CD8-positive, alpha-beta memory T cell (primary cell): ENCODE results near the gene PRDX5. TPM values are rescaled to one million over a fixed set of nuclear protein-coding genes. Genes with fewer than 3 reads are reported as not detected.

Experiments
- CTCF ChIA-PET: fragments of 350-600 bp; sonication (Branson Sonifier 250); formaldehyde crosslinking; loops from one replicate; lab custom pipeline; 2021; ENCODE audit warnings: antibody characterized with exemption; lab: Charles Lee
- POLR2A ChIA-PET: fragments of 350-600 bp; sonication (Branson Sonifier 250); formaldehyde crosslinking; loops from one replicate; lab custom pipeline; 2021; ENCODE audit warnings: antibody characterized with exemption; lab: Charles Lee
- DNase-seq, 5 donors: peaks; one replicate each; pipeline versions ENCODE4 v3.0.0 to v3.0.0-alpha.2; 2020 to 2022; ENCODE audit warnings: mixed read lengths in 1 of 5
- H3K27ac ChIP-seq: one replicate; pipeline ENCODE4 v1.7.0; 2013; ENCODE audit warnings: low read depth, mild to moderate bottlenecking, low read length, moderate library complexity
- H3K27me3 ChIP-seq: 2 replicates; pipeline ENCODE4 v1.7.0; 2013; ENCODE audit warnings: low read length, mild to moderate bottlenecking; ENCODE audit not compliant: insufficient read depth, poor library complexity, severe bottlenecking
- H3K36me3 ChIP-seq: 2 replicates; pipeline ENCODE4 v1.7.0; 2013; ENCODE audit warnings: mild to moderate bottlenecking, low read length, moderate library complexity; ENCODE audit not compliant: insufficient read depth
- H3K4me1 ChIP-seq: 2 replicates; pipeline ENCODE4 v1.7.0; 2013; ENCODE audit warnings: mild to moderate bottlenecking, low read length, moderate library complexity; ENCODE audit not compliant: insufficient read depth
- H3K4me3 ChIP-seq: 2 replicates; pipeline ENCODE4 v1.7.0; 2013; ENCODE audit warnings: mild to moderate bottlenecking, low read length
- H3K9me3 ChIP-seq: 2 replicates; pipeline ENCODE4 v1.7.0; 2013; ENCODE audit warnings: mild to moderate bottlenecking, low read length
- H3K27ac Mint-ChIP-seq, 8 donors: one replicate each; pipeline ENCODE4 v1.8.0; 2020 to 2021; ENCODE audit warnings: mixed read lengths in 8 of 8, mild to moderate bottlenecking in 6 of 8, inconsistent platforms in 3 of 8, moderate library complexity in 3 of 8
- H3K27me3 Mint-ChIP-seq, 2 donors: one replicate each; pipeline ENCODE4 v1.8.0; 2020 to 2021; ENCODE audit warnings: mixed read lengths in 2 of 2, mild to moderate bottlenecking in 1 of 2, moderate library complexity in 1 of 2
- H3K36me3 Mint-ChIP-seq, 3 donors: one replicate each; pipeline ENCODE4 v1.8.0; 2020 to 2021; ENCODE audit warnings: mixed read lengths in 3 of 3, inconsistent platforms in 1 of 3, mild to moderate bottlenecking in 1 of 3
- H3K4me1 Mint-ChIP-seq, 3 donors: one replicate each; pipeline ENCODE4 v1.8.0; 2020 to 2021; ENCODE audit warnings: mixed read lengths in 3 of 3, inconsistent platforms in 1 of 3, mild to moderate bottlenecking in 1 of 3
- H3K4me3 Mint-ChIP-seq, 7 donors: one replicate each; pipeline ENCODE4 v1.8.0; 2020 to 2021; ENCODE audit warnings: mixed read lengths in 7 of 7, mild to moderate bottlenecking in 6 of 7, moderate library complexity in 4 of 7, inconsistent platforms in 2 of 7
- H3K9me3 Mint-ChIP-seq, 5 donors: one replicate each; pipeline ENCODE4 v1.8.0; 2020 to 2022; ENCODE audit warnings: mixed read lengths in 5 of 5, mild to moderate bottlenecking in 3 of 5, moderate library complexity in 2 of 5, inconsistent platforms in 1 of 5
- polyA plus RNA-seq: library from polyadenylated mRNA; unstranded; fragments of 300-500 nt; fragmentation: Illumina TruSeq; gene quantifications from one replicate; pipeline ENCODE4 v1.2.3, GENCODE V29; 2021
- total RNA-seq, 2 experiments: library from RNA; stranded (reverse); gene quantifications; one replicate each; pipeline ENCODE4 v1.2.3, GENCODE V29; 2021

PRDX5 gene
- 100 to 1,000 TPM; 114 to 126 TPM for total RNA-seq
- polyA plus RNA-seq, result 170 TPM

- DNase-seq, result peak; percentile 92 to 98 (median 97)
- H3K9me3 Mint-ChIP-seq, result no peaks in the 10 kb centered on the region
- peaks cover 28 to 43% (median 30%) of the 10 kb centered on the region in 3 donors for H3K4me1 Mint-ChIP-seq
- H3K4me3 Mint-ChIP-seq, result peak within 1 kb of the TSS; percentile 89 to 97 (median 94)
- Histone ChIP-seq H3K36me3 (no peaks in the 10 kb centered on the region), H3K4me3 (peak within 1 kb of the TSS; percentile 93), H3K27me3 (no peaks in the 10 kb centered on the region), H3K27ac (peak within 1 kb of the TSS; percentile 97), H3K9me3 (no peaks in the 10 kb centered on the region), H3K4me1 (peaks cover 14% of the 10 kb centered on the region)
- H3K27me3 Mint-ChIP-seq, result peaks cover 0 to 7% of the 10 kb centered on the region in 2 donors
- H3K36me3 Mint-ChIP-seq, result peaks cover 4 to 62% (median 5%) of the 10 kb centered on the region in 3 donors
- CTCF ChIA-PET, result interaction anchor here (0.7 to 3.6 kb wide), 27 partner anchors 9 to 370 kb away, joined by 3 to 61 read pairs (median 5); partner anchors contain the start of genes BAD, CCDC88B, ESRRA and FERMT3
- POLR2A ChIA-PET, result interaction anchor here (0.5 to 3.4 kb wide), 29 partner anchors 9 to 1591 kb away, joined by 3 to 42 read pairs (median 4); partner anchors contain the start of genes BAD, CCDC88B, ESRRA and FERMT3
- H3K27ac Mint-ChIP-seq, result peak within 1 kb of the TSS; percentile 98 to 100 (median 99)
Observed at GRCh38 chr11:64317961-64318765, at the start of gene PRDX5. Gene PRDX5, plus strand, starts transcription at chr11:64318121. Its CDS starts 95 bp downstream, at chr11:64318216.

GRCh38 chr11:64268893-64269539, 48.9 kb upstream of the PRDX5 start:
- H3K4me3 ChIP-seq, result peak overlapping the region; percentile 96
- Mint-ChIP-seq H3K36me3 (peaks cover 0 to 17% (median 0%) of the 10 kb centered on the region in 3 donors), H3K4me3 (peak overlapping the region; percentile 93 to 99 (median 98)), H3K4me1 (peaks cover 19 to 28% (median 20%) of the 10 kb centered on the region in 3 donors), H3K9me3 (no peaks in the 10 kb centered on the region), H3K27ac (peak overlapping the region; percentile 96 to 99 (median 97)), H3K27me3 (peaks cover 0 to 3% of the 10 kb centered on the region in 2 donors)
- no peaks in the 10 kb centered on the region for H3K27me3 ChIP-seq
- ChIA-PET POLR2A (interaction anchor here (0.6 to 5.0 kb wide), 13 partner anchors 15 to 1656 kb away, joined by 3 to 68 read pairs (median 6); partner anchors contain the start of genes BAD, EML3, ESRRA and FERMT3), CTCF (interaction anchor here (1.0 to 7.1 kb wide), 5 partner anchors 11 to 63 kb away, joined by 3 to 124 read pairs (median 54); partner anchors contain the start of genes ESRRA, FERMT3, FKBP2 and PLCB3)
- H3K4me1 ChIP-seq, result peaks cover 22% of the 10 kb centered on the region
- peak overlapping the region; percentile 86 for H3K27ac ChIP-seq
- no peaks in the 10 kb centered on the region for H3K9me3 ChIP-seq
- H3K36me3 ChIP-seq, result no peaks in the 10 kb centered on the region
- peak in 4 of 5 donors; percentile 23 to 72 (median 30) for DNase-seq

GRCh38 chr11:64269540-64270220, 48.2 kb upstream of the PRDX5 start:
- Histone ChIP-seq H3K27ac (peak overlapping the region; percentile 86), H3K4me3 (peak overlapping the region; percentile 96), H3K4me1 (peaks cover 22% of the 10 kb centered on the region), H3K36me3 (no peaks in the 10 kb centered on the region), H3K27me3 (no peaks in the 10 kb centered on the region), H3K9me3 (no peaks in the 10 kb centered on the region)
- peak overlapping the region; percentile 96 to 99 (median 98) for H3K27ac Mint-ChIP-seq
- ChIA-PET CTCF (interaction anchor here (0.9 to 7.1 kb wide), 7 partner anchors 11 to 64 kb away, joined by 3 to 124 read pairs (median 13); partner anchors contain the start of genes BAD, ESRRA, FERMT3 and FKBP2), POLR2A (interaction anchor here (0.6 to 5.0 kb wide), 14 partner anchors 15 to 84 kb away, joined by 3 to 68 read pairs (median 8); partner anchors contain the start of genes BAD, ESRRA, FERMT3 and FKBP2)
- peaks cover 0 to 17% (median 0%) of the 10 kb centered on the region in 3 donors for H3K36me3 Mint-ChIP-seq
- no peaks in the 10 kb centered on the region for H3K9me3 Mint-ChIP-seq
- H3K4me1 Mint-ChIP-seq, result peaks cover 19 to 28% (median 20%) of the 10 kb centered on the region in 3 donors
- DNase-seq, result peak; percentile 95 to 98 (median 98)
- H3K27me3 Mint-ChIP-seq, result peaks cover 0 to 3% of the 10 kb centered on the region in 2 donors
- H3K4me3 Mint-ChIP-seq, result peak overlapping the region; percentile 93 to 99 (median 98)

- ChIA-PET POLR2A (no interaction called here), CTCF (interaction anchor here (2.0 to 2.8 kb wide), 2 partner anchors 9 to 71 kb away, joined by 5 to 8 read pairs; partner anchors contain the start of gene BAD)
- peaks cover 0 to 3% of the 10 kb centered on the region in 2 donors for H3K27me3 Mint-ChIP-seq
- Histone ChIP-seq H3K4me1 (peaks cover 11% of the 10 kb centered on the region), H3K36me3 (no peaks in the 10 kb centered on the region), H3K27ac (no peak overlapping the region), H3K4me3 (no peak overlapping the region), H3K27me3 (no peaks in the 10 kb centered on the region), H3K9me3 (no peaks in the 10 kb centered on the region)
- DNase-seq, result no peak
- no peak overlapping the region for H3K4me3 Mint-ChIP-seq
- peaks cover 0 to 22% (median 5%) of the 10 kb centered on the region in 3 donors for H3K36me3 Mint-ChIP-seq
- H3K27ac Mint-ChIP-seq, result peak overlapping the region in 2 of 8 donors; percentile 33 to 36
- peaks cover 8 to 10% (median 9%) of the 10 kb centered on the region in 3 donors for H3K4me1 Mint-ChIP-seq
- no peaks in the 10 kb centered on the region for H3K9me3 Mint-ChIP-seq
Observed at GRCh38 chr11:64275031-64275800, 42.7 kb upstream of the PRDX5 start.

- peak overlapping the region in 3 of 8 donors; percentile 17 to 36 (median 33) for H3K27ac Mint-ChIP-seq
- Histone ChIP-seq H3K27me3 (no peaks in the 10 kb centered on the region), H3K4me3 (no peak overlapping the region), H3K27ac (no peak overlapping the region), H3K9me3 (no peaks in the 10 kb centered on the region), H3K36me3 (no peaks in the 10 kb centered on the region), H3K4me1 (peaks cover 11% of the 10 kb centered on the region)
- no peak for DNase-seq
- H3K27me3 Mint-ChIP-seq, result no peaks in the 10 kb centered on the region
- ChIA-PET CTCF (interaction anchor here (2.8 kb wide), 1 partner anchor 8 kb away, joined by 8 read pairs; the partner anchor contains the start of gene BAD), POLR2A (no interaction called here)
- peaks cover 0 to 18% (median 5%) of the 10 kb centered on the region in 3 donors for H3K36me3 Mint-ChIP-seq
- no peaks in the 10 kb centered on the region for H3K9me3 Mint-ChIP-seq
- peaks cover 5 to 8% (median 8%) of the 10 kb centered on the region in 3 donors for H3K4me1 Mint-ChIP-seq
- H3K4me3 Mint-ChIP-seq, result no peak overlapping the region
Observed at GRCh38 chr11:64275841-64276240, 42.1 kb upstream of the PRDX5 start.

GRCh38 chr11:64276653-64277431, 41.1 kb upstream of the PRDX5 start:
- Mint-ChIP-seq H3K27ac (no peak overlapping the region), H3K27me3 (no peaks in the 10 kb centered on the region), H3K36me3 (peaks cover 0 to 23% (median 5%) of the 10 kb centered on the region in 3 donors), H3K4me3 (no peak overlapping the region), H3K9me3 (no peaks in the 10 kb centered on the region), H3K4me1 (peaks cover 2 to 11% (median 8%) of the 10 kb centered on the region in 3 donors)
- no peak overlapping the region for H3K27ac ChIP-seq
- ChIA-PET CTCF (interaction anchor here (2.8 kb wide), 1 partner anchor 7 kb away, joined by 8 read pairs; the partner anchor contains the start of gene BAD), POLR2A (interaction anchor here (0.6 kb wide), 1 partner anchor 41 kb away, joined by 3 read pairs; the partner anchor contains the start of gene PRDX5)
- no peaks in the 10 kb centered on the region for H3K36me3 ChIP-seq
- H3K9me3 ChIP-seq, result no peaks in the 10 kb centered on the region
- no peak overlapping the region for H3K4me3 ChIP-seq
- peaks cover 6% of the 10 kb centered on the region for H3K4me1 ChIP-seq
- no peaks in the 10 kb centered on the region for H3K27me3 ChIP-seq
- no peak for DNase-seq
